ENCODE data around the gene ABL2.
"Not testable (repeated sequence)": the region's sequence is repeated elsewhere in the genome, so short reads cannot be mapped to it uniquely, and the experiment has no call there.

The ABL2 gene

GRCh38 chr1:179213317-179213716 is 16.2 kb downstream of the ABL2 start:
- DNase-seq = not testable (repeated sequence)

- DNase-seq = no peak
Observed at GRCh38 chr1:179208681-179209477, 20.6 kb downstream of the ABL2 start.

- DNase-seq = no peak
Observed at GRCh38 chr1:179206812-179207211, 22.7 kb downstream of the ABL2 start.

- no peak for DNase-seq
Observed at GRCh38 chr1:179205284-179205683, 24.2 kb downstream of the ABL2 start.

GRCh38 chr1:179202161-179202560 is 27.3 kb downstream of the ABL2 start:
- no peak for DNase-seq

GRCh38 chr1:179200586-179200985 is 28.9 kb downstream of the ABL2 start:
- no peak for DNase-seq

- DNase-seq = no peak
Observed at GRCh38 chr1:179197690-179198297, 31.7 kb downstream of the ABL2 start.

DNA sequence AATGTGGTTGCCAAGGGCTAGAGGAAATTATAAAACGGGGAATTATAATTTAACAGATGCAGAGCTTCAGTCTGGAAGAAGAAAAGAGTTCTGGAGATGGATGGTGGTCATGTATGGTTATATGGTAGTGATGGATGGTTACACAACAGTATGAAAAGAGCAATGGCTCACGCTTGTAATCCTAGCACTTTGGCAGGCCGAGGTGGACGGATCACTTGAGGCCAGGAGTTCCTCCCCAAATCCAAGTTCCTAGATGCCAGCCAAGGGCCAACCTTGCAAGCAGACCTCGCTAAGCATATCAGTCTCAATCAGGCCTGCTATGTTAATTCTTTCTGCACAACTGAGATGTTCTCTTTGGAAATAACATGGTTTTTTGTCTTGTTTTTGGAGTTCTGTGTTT is 33.6 kb downstream of the ABL2 start:
- DNase-seq = not testable (repeated sequence)

DNA sequence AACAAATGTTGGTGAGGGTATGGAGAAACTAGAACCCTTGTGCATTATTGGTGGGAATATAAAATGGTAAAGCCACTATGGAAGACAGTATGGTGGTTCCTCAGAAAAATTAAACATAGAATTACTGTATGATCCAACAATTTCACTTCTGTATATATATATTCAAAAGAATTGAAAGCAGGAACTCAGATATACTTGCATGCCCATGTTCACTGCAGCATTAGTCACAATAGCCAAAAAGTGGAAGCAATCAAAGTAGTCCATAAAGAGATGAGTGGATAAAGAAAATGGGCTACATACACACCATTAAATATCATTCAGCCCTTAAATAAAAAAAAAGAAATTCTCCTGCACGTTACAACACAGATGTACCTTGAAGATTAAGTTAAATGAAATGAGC is 34.1 kb downstream of the ABL2 start:
- no peak for DNase-seq

DNA sequence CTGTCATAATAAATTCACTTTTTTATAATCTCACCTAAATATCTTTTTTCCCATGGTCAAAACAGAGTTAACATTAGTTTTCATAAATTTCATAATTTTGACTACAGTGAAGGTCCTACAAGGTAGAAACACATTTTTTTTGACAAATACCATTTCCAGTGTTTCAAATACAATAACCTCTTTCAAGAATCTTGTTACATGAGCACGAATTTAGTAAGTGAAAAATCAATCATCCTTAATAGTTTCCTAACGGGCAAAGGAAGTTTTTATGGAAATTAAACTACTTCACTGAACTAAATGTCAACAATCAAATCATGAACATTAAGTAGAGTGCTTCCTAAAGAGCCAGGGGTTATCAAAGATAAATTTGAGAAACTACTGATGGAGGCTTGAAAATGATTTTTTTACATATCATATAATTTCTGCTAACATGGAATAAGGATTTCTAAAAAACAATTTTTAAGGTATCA is 35.4 kb downstream of the ABL2 start:
- DNase-seq = no peak

DNA sequence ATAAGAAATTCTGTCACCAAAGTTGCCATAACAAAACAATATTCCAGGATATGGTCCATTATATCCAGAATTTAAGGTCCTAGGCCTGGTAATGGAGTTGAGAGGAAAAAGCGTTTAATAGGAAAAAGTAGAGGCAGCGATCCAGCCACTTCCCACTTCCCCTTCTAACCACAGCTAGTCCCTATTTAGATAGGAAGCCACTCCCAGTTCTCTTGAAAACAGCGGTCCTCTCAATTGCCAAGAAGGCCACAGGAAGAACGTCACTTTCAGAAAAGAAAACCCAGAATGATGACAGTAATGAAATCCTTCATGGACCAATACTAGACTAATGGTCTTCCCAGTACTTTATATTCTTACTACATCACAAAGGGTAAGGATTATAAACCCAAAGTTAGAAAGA is 38.6 kb downstream of the ABL2 start:
- no peak for DNase-seq

DNA sequence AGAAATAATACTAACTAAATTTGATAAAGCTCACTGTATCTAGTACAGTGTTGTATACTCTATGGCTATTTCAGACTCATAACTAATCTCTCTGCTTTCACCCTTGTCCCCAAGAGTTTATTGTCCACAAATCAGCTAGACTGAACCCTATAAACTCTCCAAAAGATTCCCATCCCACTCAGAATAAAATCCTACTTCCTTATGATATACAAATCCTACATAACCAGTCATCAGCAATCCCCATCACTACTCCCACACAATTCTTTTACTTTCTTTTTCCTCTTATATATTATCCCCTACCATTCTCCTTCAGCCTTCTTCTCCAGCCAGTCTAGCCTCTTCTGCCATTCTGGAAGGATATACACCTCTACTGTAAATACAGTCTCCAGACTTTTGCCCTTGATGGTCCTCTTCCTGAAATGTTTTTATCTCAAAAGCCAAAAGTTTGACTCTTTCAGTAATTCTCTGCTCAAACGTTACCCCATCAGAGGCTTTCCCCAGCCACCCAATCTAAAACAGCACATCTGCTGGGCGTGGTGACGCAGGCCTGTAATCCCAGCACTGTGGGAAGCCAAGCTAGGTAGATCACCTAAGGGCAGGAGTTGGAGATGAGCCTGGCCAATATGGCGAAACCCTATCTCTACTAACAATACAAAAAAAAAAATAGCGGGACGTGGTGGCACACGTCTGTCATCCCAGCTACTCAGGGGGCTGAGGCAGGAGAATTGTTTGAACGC is 41.6 kb downstream of the ABL2 start:
- DNase-seq = no peak

DNA sequence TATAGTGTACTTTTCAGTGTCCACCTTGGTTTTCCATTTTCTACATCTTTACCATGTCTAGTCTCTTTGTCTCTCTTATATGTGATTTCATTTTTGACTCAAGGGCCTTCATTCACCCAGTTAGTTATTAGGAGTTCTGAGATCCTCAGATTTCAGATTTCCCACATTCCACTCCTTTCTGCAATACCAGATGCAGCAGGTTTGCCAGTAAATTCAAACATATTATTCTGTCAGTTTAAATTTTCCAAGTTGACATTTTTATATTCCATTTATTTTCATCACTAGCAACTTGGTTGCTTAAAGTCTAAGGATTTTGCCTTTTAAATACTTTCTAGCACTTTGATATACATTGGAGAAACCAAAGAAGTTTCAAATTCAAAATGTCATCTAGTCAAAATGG is 42.4 kb downstream of the ABL2 start:
- DNase-seq = no peak

- DNase-seq = no peak
Observed at GRCh38 chr1:179184403-179184802, 45.1 kb downstream of the ABL2 start.

DNA sequence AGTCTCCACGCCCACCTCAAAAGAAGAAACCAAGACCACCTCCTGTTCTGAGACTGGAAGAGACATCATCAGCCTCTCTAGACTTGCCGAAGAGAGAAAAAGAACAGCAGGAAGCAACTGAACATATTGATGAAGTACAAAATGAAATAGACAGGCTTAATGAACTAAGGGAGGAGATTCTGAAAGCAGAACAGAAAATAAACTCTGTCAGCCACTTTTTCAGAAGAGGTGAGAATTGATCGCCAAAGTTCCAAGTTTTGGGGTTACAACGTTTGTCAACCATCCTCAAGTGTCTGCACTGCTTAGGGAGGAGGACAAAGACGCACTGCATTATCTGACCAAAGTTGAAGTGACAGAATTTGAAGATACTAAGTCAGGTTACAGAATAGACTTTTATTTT is 45.6 kb downstream of the ABL2 start:
- DNase-seq = no peak

- no peak for DNase-seq
Observed at GRCh38 chr1:179178950-179179349, 50.5 kb downstream of the ABL2 start.

GRCh38 chr1:179178183-179178582 is 51.3 kb downstream of the ABL2 start:
- no peak for DNase-seq

GRCh38 chr1:179177615-179178014 is 51.9 kb downstream of the ABL2 start:
- DNase-seq = no peak

- DNase-seq = no peak
Observed at GRCh38 chr1:179177182-179177581, 52.3 kb downstream of the ABL2 start.

DNA sequence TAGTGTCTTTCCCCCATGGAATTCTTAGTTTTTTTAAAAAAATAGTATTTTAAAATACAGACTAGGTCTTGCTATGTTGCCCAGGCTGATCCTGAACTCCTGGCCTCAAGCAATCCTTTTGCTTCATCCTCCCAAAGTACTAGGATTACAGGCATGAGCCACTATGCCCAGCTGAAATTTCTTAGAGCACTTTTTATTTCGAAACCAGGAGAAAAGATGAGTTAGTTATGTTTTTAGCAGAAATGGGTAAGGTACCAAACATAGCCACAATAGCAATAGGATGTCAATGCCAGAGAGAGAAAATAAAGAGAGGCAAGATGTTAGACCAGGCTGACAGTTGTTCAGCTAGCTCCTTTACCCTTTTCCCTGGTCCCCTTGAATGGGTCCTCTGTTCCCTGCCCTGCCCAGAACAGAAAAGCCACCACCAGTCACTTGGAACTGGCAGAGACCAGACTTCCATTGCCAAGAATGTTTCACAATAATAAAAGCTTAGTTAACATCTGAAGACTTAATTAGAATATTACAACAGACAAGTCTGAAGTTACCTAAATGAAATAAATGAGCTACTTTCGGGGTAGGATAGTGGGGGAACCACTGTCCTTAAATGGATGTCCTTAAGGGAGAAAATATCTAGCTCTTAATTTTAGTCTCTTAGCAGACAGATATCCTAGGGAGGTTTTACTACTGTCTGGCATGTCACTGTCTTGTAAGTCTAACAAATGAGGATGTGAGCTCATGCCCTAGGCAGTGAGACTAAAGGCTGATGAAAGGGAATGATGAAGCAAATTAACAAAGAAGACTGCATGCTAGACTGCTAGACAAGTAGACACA is 54.3 kb downstream of the ABL2 start:
- DNase-seq = no peak

- DNase-seq = not testable (repeated sequence)
Observed at GRCh38 chr1:179170468-179170770, 59.1 kb downstream of the ABL2 start.

GRCh38 chr1:179169616-179170467 is 59.6 kb downstream of the ABL2 start:
- DNase-seq = no peak
